Coronary artery (tissue), 2 donors: Measurements from ENCODE around the gene NR2C1.
"Not testable (repeated sequence)": the region's sequence is repeated elsewhere in the genome, so short reads cannot be mapped to it uniquely, and the experiment has no call there.

Experiments
- DNase-seq: peaks from one replicate; pipeline ENCODE4 v3.0.0-alpha.2; 2017; ENCODE audit warnings: low spot score
- H3K27ac ChIP-seq, 2 donors: fragments of 200-600 bp; sonication (generic); one replicate each; pipeline ENCODE4 v1.5.1; 2016 to 2019
- H3K4me3 ChIP-seq: fragments of 200-600 bp; sonication (generic); 2 replicates; pipeline ENCODE4 v1.5.1; 2016; ENCODE audit warnings: mild to moderate bottlenecking, moderate library complexity
- CTCF ChIP-seq: fragments of 200-600 bp; sonication (generic); IDR thresholded peaks from one replicate; pipeline ENCODE4 v1.5.1; 2019; ENCODE audit warnings: antibody characterized with exemption

The NR2C1 gene

GRCh38 chr12:94990222-94990621 is 83.2 kb downstream of the NR2C1 start:
- Histone ChIP-seq H3K4me3 (no peak overlapping the region), H3K27ac (no peak overlapping the region)
- TF ChIP-seq CTCF = no peak
- no peak for DNase-seq

GRCh38 chr12:94988471-94988870 is 84.9 kb downstream of the NR2C1 start:
- TF ChIP-seq CTCF = no peak
- Histone ChIP-seq H3K27ac (no peak overlapping the region), H3K4me3 (no peak overlapping the region)
- no peak for DNase-seq

GRCh38 chr12:94987801-94988200 is 85.6 kb downstream of the NR2C1 start:
- TF ChIP-seq CTCF = no peak
- no peak for DNase-seq
- H3K4me3 ChIP-seq = no peak overlapping the region
- H3K27ac ChIP-seq = no peak overlapping the region

GRCh38 chr12:94987076-94987669 is 86.2 kb downstream of the NR2C1 start:
- Histone ChIP-seq H3K27ac (no peak overlapping the region), H3K4me3 (no peak overlapping the region)
- DNase-seq = no peak
- TF ChIP-seq CTCF = no peak

- not testable (repeated sequence) for H3K4me3 ChIP-seq, H3K27ac ChIP-seq, DNase-seq
These were observed 88.3 kb downstream of the NR2C1 start for GRCh38 chr12:94985099-94985498.

- H3K27ac ChIP-seq = no peak overlapping the region
- no peak for DNase-seq
- no peak overlapping the region for H3K4me3 ChIP-seq
- TF ChIP-seq CTCF = no peak
These were observed 90.1 kb downstream of the NR2C1 start for GRCh38 chr12:94983321-94983720.

- no peak for TF ChIP-seq CTCF
- no peak for DNase-seq
- H3K27ac ChIP-seq = no peak overlapping the region
- H3K4me3 ChIP-seq = no peak overlapping the region
These were observed 91.0 kb downstream of the NR2C1 start for GRCh38 chr12:94982456-94982855.

- DNase-seq = no peak
- no peak overlapping the region for H3K27ac ChIP-seq
- no peak overlapping the region for H3K4me3 ChIP-seq
- TF ChIP-seq CTCF = no peak
These were observed 92.8 kb downstream of the NR2C1 start for GRCh38 chr12:94980577-94980976.
